ENCODE results near the gene NMB. TPM values are rescaled to one million over a fixed set of nuclear protein-coding genes. Genes with fewer than 3 reads are reported as not detected.
"Not testable (repeated sequence)": the region's sequence is repeated elsewhere in the genome, so short reads cannot be mapped to it uniquely, and the experiment has no call there.

NMB gene
- total RNA-seq, 1 donor from 2014 or later: 0.58 TPM

- no peak for DNase-seq (ENCODE audit: low spot score)
- no peak for ATAC-seq
Measured at GRCh38 chr15:84656972-84657371, 1.0 kb downstream of the NMB start.

- ATAC-seq (peak; percentile 75), DNase-seq (ENCODE audit: low spot score) (peak; percentile 90)
Measured at GRCh38 chr15:84654689-84655453, 3.1 kb downstream of the NMB start.

GRCh38 chr15:84653910-84654688, 3.9 kb downstream of the NMB start, which contains the start of gene WDR73:
Gene WDR73 (minus strand): TSS chr15:84654283. CDS start chr15:84654274, 9 bp downstream.
- peak; percentile 97 for DNase-seq (ENCODE audit: low spot score)
- ATAC-seq: peak; percentile 87

- DNase-seq (ENCODE audit: low spot score) (no peak), ATAC-seq (no peak)
Measured at GRCh38 chr15:84653584-84653909, 4.5 kb downstream of the NMB start.

- ATAC-seq (no peak), DNase-seq (ENCODE audit: low spot score) (no peak)
Measured at GRCh38 chr15:84649706-84650105, 8.3 kb downstream of the NMB start.

GRCh38 chr15:84648539-84648938, 9.5 kb downstream of the NMB start:
- no peak for DNase-seq (ENCODE audit: low spot score)
- peak; percentile 71 for ATAC-seq

GRCh38 chr15:84647726-84648125, 10.3 kb downstream of the NMB start:
- no peak for ATAC-seq
- DNase-seq (ENCODE audit: low spot score): no peak

- DNase-seq (ENCODE audit: low spot score): no peak
- ATAC-seq: no peak
Measured at GRCh38 chr15:84645997-84646396, 12.0 kb downstream of the NMB start.

- DNase-seq (ENCODE audit: low spot score): no peak
Measured at GRCh38 chr15:84645496-84645895, 12.5 kb downstream of the NMB start.

GRCh38 chr15:84643838-84644237, 14.2 kb downstream of the NMB start:
- DNase-seq (ENCODE audit: low spot score): no peak
- ATAC-seq: no peak

More at GRCh38 chr15:84645496-84645895, 12.5 kb downstream of the NMB start:
- no peak for ATAC-seq

GRCh38 chr15:84642640-84643039, 15.4 kb downstream of the NMB start:
- not testable (repeated sequence) for DNase-seq (ENCODE audit: low spot score); ATAC-seq

GRCh38 chr15:84641871-84642270, 16.1 kb downstream of the NMB start:
- ATAC-seq; DNase-seq (ENCODE audit: low spot score): not testable (repeated sequence)

GRCh38 chr15:84638103-84638502, 19.9 kb downstream of the NMB start:
- no peak for DNase-seq (ENCODE audit: low spot score)
- ATAC-seq: peak; percentile 39

- no peak for ATAC-seq
- DNase-seq (ENCODE audit: low spot score): no peak
Measured at GRCh38 chr15:84634228-84634837, 23.7 kb downstream of the NMB start.

GRCh38 chr15:84633311-84634227, 24.4 kb downstream of the NMB start:
- ATAC-seq (peak; percentile 77), DNase-seq (ENCODE audit: low spot score) (peak; percentile 79)

GRCh38 chr15:84631706-84632272, 26.2 kb downstream of the NMB start:
- no peak for DNase-seq (ENCODE audit: low spot score)
- no peak for ATAC-seq

- no peak for DNase-seq (ENCODE audit: low spot score)
- ATAC-seq: no peak
Measured at GRCh38 chr15:84629033-84629432, 29.0 kb downstream of the NMB start.

GRCh38 chr15:84625123-84625522, 32.9 kb downstream of the NMB start:
- DNase-seq (ENCODE audit: low spot score) (no peak), ATAC-seq (no peak)

GRCh38 chr15:84624359-84624758, 33.6 kb downstream of the NMB start:
- ATAC-seq: no peak
- no peak for DNase-seq (ENCODE audit: low spot score)

- no peak for ATAC-seq
Measured at GRCh38 chr15:84621358-84621979, 36.5 kb downstream of the NMB start.

More at GRCh38 chr15:84621358-84621979, 36.5 kb downstream of the NMB start:
- DNase-seq (ENCODE audit: low spot score): no peak

All from left lobe of liver (tissue), 2 donors.